GM10248 (cell line): Measurements from ENCODE around the gene MARCHF9.

Experiments used
- CTCF ChIA-PET: fragments of 300-600 bp; sonication (Branson Sonifier 250); formaldehyde crosslinking; extraction: SDS; loops from one replicate; lab custom pipeline; 2021; ENCODE audit warnings: antibody characterized with exemption; lab: Yijun Ruan, JAX
- POLR2A ChIA-PET: fragments of 350-650 bp; sonication (Branson Sonifier 250); formaldehyde crosslinking; extraction: SDS; loops from one replicate; lab custom pipeline; 2020; ENCODE audit warnings: antibody characterized with exemption; lab: Yijun Ruan, JAX
- DNase-seq: peaks from one replicate; pipeline ENCODE4 v3.0.0; 2012; ENCODE audit errors: extremely low spot score
- CTCF ChIP-seq: IDR thresholded peaks from 2 replicates; pipeline ENCODE4 v1.5.1; 2012; ENCODE audit warnings: mild to moderate bottlenecking, low read depth; ENCODE audit errors: extremely low read depth, missing control alignments, control extremely low read depth

MARCHF9 gene

GRCh38 chr12:57767305-57767698 lies 12.4 kb downstream of the MARCHF9 start:
- ChIA-PET CTCF (interaction anchor here (0.8 to 4.7 kb wide), 9 partner anchors 8 to 314 kb away, joined by 3 to 61 read pairs (median 4); partner anchors contain the start of gene TSFM), POLR2A (no interaction called here)
- TF ChIP-seq CTCF = no peak
- no peak for DNase-seq

- ChIA-PET CTCF (interaction anchor here (0.8 to 4.7 kb wide), 7 partner anchors 9 to 315 kb away, joined by 3 to 61 read pairs (median 4); partner anchors contain the start of gene TSFM), POLR2A (no interaction called here)
- DNase-seq = no peak
- no peak for TF ChIP-seq CTCF
These were observed 13.0 kb downstream of the MARCHF9 start for GRCh38 chr12:57767876-57768275.

GRCh38 chr12:57769594-57769993 lies 14.7 kb downstream of the MARCHF9 start:
- ChIA-PET POLR2A (interaction anchor here (0.6 kb wide), 1 partner anchor 25 kb away, joined by 3 read pairs; the partner anchor contains the start of gene TSPAN31), CTCF (interaction anchor here (2.8 to 4.7 kb wide), 2 partner anchors 13 kb away, joined by 9 to 61 read pairs; partner anchors contain the start of gene TSFM)
- no peak for DNase-seq
- no peak for TF ChIP-seq CTCF

- ChIA-PET CTCF (interaction anchor here (2.6 to 2.8 kb wide), 2 partner anchors 12 to 14 kb away, joined by 9 to 20 read pairs; partner anchors contain the start of gene TSFM), POLR2A (no interaction called here)
- no peak for DNase-seq
- TF ChIP-seq CTCF = no peak
These were observed 15.8 kb downstream of the MARCHF9 start for GRCh38 chr12:57770734-57771133.

GRCh38 chr12:57771236-57771872 lies 16.5 kb downstream of the MARCHF9 start:
- POLR2A ChIA-PET = interaction anchor here (0.9 kb wide), 1 partner anchor 11 kb away, joined by 3 read pairs; the partner anchor contains the start of gene TSFM
- TF ChIP-seq CTCF = no peak
- CTCF ChIA-PET = interaction anchor here (2.6 to 4.1 kb wide), 3 partner anchors 11 to 15 kb away, joined by 9 to 39 read pairs (median 20); partner anchors contain the start of gene TSFM
- peak; percentile 87 for DNase-seq

GRCh38 chr12:57771873-57772428 lies 17.0 kb downstream of the MARCHF9 start, which contains the start of gene METTL1:
METTL1 (minus strand) TSS chr12:57772105; CDS start chr12:57772083, 22 bp downstream.
- peak; percentile 96 for DNase-seq
- no peak for TF ChIP-seq CTCF
- ChIA-PET POLR2A (interaction anchor here (0.8 to 0.9 kb wide), 2 partner anchors 11 to 27 kb away, joined by 3 to 4 read pairs; partner anchors contain the start of genes TSFM and TSPAN31), CTCF (interaction anchor here (0.8 to 4.1 kb wide), 5 partner anchors 11 to 47 kb away, joined by 3 to 39 read pairs (median 6); partner anchors contain the start of genes AVIL and TSFM)
